Astrocyte of the hippocampus (primary cell): ENCODE results near the gene FGFBP1.
"Not testable (repeated sequence)": the region's sequence is repeated elsewhere in the genome, so short reads cannot be mapped to it uniquely, and the experiment has no call there.

ENCODE experiments used
- DNase-seq: peaks from one replicate; pipeline ENCODE4 v3.0.0; 2011; ENCODE audit warnings: low read depth, low spot score

The FGFBP1 gene

DNA sequence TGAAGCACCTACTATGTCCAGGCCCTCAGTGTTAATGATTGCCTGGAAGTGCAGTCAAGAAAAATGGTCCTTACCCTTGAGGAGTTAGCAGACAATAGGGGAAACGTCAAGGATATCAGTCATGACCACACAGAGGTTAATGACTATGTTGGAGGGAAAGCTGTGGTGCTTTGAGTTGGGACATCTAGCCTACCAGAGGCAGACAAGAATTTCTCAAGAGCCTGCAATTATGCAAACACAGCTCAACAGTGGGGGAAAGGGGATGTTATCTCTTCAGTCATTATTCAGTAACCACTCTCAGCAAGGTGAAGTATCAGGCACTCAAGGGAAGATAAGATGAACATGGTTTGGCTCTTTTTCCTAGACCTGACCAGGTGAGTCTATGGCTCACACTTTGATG, 7.0 kb upstream of the FGFBP1 start:
- DNase-seq: no peak

DNA sequence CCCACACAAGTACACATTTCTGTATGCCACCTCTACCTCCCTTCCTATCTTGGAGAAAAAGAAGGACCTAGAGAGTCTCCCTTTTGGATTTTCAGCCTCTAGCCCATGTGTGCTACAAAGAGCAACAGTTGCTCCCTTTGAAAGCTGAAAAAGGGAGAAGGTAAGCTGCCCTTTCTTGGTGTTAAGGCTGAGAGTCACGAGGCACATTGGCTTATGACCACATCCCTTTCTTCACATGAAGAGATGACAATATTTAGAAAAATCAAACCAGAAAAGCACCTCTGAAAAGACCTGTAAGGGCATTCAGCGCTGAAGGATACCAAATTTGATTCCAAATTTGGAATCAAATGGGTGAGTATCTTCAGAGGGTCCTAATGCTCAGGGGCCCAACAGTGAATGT, 6.4 kb upstream of the FGFBP1 start:
- DNase-seq: no peak

DNA sequence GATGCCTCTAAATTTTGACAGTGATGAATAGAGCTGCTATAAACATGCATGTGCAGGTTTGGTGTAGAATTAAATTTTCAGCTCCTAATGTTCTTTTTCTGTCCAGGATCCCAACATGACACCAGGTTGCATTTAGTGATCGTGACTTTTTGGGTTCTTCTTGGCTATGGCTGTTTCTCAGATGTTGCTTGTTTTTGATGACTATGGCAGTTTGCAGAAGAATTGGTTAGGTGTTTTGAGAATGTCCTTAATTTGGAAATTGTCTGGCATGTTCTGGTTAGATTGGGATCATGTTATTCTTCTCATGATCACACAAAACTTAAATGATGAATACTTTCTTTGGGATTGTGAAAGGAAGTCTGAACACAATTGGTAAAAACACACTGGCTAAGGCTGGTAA, 3.7 kb upstream of the FGFBP1 start:
- DNase-seq: no peak

DNA sequence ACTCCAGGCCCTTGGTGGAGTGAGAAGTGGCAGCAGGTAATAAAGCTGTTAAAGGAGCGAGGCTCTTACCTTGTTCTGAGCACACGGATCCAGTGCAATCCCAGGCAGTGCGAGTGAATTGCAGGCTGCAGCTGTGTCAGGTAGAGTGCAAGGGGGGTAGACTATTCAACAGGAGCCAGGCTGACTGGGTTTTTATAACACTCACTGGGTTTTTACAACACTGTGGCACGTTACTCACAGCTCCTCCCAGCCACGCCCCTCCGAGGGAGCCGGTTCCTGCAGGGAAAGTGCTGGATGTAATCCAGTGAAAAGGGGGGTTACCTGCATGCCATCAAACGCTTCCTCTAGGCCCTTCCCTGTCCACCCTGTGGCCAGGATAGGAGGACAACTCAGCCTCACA, 358 bp downstream of the FGFBP1 start:
- peak; percentile 29 for DNase-seq

DNA sequence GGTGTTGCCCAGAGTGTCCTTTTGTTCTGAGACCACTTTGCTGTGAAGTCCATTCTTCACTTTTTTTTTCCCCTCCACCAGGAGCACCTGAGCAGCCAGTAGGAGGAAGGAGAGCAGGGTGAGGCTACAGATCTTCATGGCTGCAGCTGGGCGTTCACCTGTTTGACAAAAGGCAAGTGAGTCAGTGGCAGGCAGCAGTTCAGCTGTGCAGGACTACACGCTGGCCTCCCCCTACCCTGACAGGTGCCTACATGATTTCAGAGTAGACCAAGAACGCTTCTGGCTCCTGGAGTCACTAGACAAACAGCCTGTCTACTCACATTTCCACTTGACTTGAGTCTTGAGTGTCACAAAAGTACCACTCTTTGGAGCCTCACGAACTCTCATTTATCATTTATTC, 2.0 kb downstream of the FGFBP1 start:
- no peak for DNase-seq

DNA sequence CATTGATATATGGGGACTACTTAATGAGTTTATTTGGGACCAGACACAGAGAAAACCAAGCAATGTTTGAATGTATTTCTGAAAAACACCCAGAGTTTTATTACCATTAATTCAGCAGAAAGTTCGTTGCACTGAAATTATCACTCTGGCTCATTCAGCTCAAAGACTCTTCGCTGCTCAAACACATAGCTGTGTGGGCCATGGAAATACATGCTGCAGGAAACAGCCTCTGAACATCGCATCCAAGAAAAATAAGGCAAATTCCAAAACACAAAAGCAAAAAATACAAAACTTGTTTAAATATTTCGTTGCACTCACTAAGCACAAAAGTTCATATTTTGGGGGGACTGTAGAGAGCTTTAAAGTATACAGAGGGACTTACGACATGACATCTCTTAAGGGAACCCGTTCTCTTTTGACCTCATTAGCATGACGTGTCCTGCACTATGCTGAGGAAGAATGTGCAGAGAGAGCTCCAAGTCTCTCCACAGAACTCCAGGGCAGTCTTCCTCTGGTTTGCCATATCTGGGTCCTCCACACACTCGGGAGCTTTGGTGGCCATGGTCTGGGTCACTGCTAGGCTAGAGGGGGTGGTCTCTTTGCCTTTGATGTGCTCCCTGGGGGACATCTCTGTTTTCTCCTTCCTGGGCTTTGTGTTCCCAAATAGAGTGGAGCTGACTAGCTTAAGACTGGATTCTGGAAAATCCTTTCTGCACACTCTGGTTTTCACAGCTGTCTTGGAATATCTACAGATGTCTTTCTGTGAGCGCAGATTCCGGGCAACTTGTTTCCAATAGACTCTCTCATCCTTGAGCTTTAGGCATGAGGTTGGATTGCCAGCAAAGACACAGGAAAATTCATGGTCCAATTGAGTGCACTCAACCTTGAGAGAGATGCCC, 2.8 kb downstream of the FGFBP1 start:
- no peak for DNase-seq

DNA sequence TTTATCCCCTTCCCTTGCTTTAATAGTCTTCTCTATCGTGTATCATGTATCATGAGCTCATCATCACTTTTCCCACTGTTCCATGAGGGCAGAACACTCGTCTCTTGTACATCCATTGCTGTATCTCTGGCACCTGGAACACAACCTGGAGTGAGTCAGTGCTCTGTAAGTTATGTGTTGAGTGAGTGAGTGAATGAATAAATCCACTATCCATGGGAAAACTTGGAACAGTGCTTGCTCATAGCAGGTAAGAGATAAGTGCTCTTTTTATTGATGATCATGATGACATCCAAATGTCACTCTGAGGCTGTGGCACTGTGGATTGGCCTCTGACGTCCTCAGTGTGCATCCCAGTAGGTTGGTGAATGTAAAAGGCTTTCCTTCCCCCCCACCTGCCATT, 4.3 kb downstream of the FGFBP1 start:
- no peak for DNase-seq

DNA sequence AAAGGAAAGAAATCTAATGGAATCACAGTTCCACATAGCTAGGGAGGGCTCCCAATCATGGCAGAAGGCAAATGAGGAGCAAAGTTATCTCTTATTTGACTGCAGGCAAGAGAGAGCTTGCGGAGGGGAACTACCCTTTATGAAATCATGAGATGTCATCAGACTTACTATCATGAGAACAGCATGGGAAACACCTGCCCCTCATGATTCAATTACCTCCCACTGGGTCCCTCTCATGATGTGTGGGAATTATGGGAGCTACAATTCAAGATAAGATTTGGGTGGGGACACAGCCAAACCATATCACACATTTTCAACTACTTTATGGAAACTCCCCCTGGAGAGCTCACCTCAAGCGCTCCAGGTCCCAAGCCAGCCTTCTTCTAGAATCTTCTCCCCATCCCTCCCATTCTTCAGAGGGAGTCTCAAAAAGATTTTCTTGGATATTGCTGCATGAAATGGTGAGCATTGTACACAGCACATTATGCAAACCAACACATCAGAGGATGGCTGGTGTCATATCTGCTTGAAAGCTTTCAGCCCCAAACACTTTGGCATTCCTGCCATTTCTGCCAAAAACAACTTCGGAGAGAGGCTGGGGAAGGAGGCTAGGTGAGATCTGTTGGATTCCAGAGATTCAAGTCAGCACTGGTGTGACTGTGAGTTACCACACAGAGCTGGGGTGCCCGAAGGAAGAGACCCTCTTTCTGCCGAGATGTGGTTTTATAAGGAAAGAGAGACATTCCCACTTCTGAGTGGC, 6.9 kb downstream of the FGFBP1 start:
- no peak for DNase-seq

DNA sequence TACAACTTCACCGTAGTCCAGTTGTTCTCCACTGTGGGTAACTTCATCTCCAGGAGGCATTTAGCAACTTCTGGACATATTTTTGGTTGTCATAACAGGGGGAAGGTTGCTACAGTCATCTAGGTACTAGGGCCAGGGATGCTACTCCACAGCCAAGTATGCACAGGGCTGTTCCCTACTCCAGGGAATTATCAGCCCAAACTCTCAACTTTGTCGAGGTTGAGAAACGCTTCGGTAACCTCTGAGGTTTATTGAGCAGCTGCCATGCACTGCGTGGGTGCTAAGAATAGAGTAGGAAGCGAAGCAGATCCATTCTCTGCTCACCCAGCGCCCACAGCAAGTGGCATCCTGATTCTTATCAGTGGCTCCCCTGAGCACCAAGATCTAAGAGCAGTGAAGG, 8.2 kb downstream of the FGFBP1 start:
- DNase-seq: no peak

DNA sequence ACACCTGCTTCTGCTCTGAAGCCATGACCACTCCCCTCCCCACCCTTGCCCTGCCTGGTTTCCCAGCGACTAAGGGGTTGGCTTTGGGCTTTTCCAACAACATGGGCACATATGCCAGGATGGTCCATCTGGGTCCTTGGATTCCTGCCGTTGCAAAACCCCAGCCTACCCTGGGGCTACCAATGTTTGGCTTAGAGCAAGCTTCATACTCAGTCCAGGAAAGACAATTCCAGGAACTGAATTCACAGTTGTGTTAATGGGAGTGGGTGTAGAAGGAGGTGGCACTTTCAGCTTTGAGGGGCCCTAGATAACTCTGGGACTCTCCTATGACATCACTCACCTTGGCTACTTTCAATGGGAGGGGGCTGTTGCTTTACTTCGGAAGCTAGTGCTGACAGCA, 9.0 kb downstream of the FGFBP1 start:
- no peak for DNase-seq

DNA sequence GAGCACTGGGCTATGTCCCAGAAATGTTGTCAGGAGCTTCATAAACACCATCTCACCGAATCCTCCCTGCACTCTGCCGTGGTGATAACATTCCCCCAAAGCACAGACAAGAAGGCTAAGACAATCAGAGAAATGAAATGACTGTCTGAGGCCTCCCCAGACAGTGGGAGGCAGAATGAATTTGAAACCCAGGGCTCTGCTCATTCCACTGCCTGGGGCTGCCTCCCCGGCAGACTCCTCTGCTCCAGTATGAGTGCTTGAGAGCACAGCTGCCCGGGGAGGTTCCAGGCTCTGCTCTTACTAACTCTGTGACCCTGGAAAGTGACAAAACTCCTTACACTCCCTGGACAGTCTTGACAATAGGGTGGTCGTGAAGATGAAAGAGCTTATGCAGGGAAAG, 9.7 kb downstream of the FGFBP1 start:
- DNase-seq: no peak

DNA sequence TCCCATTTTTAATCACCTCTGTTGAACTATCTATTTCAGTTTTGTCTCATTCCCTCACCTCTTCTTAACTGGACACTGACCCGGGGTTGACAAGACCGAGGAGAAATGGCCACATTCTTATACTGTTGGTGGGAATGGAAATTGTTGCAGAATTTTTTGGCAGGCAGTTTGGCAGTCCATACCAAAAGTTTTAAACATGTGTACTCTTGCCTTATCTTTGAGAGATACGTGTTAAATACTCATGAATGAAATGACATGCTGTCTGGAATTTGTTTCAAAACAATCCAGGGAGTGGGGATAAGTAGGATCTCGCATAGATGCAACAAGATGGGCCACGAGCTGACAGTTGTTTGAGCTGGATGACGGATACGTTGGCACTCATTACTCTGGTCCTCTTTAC, 12.1 kb downstream of the FGFBP1 start:
- no peak for DNase-seq

DNA sequence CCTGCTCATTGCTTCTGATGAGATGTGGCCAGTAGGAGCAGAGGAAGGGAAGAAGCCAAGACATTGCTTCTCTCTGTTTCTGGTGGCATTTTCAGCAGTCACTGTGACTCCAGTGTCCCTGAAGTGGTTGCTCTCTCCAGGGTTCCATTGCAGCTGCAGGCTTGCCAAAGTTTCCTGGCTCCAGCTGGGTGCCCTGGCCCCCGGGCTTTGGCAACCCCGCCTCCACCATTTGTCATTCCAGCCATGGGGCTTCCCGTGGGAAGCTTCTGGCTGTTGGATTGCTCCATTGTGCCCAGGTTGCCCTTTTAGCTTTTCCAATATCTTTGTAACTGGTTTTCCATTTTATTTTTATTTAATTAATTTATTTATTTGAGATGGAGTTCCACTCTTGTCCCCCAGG, 12.7 kb downstream of the FGFBP1 start:
- DNase-seq: no peak

DNA sequence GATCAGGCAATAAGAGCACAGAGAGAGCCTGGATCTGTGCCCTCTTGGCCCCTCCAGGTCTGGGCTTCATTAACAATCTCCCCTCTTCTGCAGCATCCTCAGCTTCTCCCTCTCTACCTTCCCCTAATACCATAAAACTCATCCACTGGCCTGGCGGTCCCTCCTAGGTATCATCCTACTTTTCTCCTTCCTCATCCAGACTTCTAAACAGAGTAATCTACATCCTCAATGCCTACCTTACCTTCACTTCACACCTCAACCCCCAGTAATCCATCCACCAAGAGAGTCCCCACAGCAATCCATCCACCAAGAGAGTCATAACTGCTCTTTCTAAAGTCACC, 17.0 kb downstream of the FGFBP1 start:
- no peak for DNase-seq

DNA sequence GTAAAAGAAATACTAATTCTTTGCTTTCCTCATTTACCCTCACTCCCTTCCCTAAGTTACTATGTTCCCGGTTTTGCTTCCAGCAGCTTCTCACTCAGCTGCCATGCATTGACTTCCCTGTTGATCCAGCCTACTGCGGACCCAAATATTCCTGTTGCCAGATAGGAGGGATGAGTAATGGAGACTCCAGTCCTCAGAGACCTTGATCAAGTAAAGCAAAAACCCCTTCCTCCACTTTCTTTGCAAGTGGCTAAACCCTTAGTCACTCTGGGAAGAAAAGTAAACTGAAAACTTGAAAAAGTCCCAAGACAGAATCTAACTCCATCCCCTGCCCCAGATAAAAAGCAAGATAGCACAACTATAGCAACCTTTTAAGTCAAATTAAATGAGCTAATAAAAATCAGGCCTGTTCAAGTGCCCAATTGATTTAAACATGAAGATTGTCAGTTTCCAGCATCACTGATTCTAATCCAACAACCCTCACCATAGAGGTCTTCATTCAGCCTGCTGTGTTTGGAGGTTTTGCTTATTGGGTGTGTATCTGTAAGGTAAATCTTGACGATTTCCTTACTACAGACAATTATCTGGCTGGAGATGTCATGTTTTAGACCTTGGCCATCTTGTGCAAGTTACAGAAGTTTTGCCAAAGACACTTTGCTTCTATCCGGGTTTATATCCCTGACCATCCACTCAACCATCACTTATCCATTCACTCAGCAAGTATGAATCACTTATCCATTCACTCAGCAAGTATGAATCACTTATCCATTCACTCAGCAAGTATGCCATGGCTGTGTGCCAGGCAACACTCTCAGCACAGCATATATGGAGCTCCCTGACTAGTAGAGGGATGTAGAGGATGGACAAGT, 17.6 kb downstream of the FGFBP1 start:
- peak; percentile 98 for DNase-seq

DNA sequence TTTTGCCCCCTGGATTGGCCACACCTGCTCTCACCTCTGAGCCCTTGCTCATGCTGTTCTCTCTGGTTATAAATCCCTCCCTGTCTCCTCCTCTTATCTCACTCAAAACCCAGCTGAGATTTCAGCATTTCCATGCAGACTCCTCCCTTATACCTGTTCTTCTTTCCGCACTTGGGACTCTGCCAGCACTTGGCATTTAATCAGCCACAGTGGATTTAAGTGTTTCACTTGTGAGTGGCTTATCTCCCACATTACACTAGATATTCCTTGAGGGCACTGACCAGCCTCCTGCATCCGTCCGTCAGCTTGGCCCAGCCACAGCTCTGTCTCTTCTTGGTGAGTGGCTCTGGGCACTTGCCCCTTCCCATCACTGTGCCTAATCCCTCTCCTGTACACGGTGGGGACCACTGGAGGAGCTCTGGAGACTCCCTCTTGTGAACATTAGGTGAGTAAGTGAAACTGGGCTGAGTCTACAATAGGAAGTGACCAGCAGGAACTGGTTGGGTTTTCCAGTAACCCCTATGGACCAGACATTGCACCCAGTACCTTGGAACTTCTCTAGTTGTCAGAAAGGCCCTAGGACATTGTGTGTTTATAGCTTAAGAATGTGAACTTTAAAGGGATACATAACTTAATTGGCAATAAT, 19.9 kb downstream of the FGFBP1 start:
- DNase-seq: no peak

DNA sequence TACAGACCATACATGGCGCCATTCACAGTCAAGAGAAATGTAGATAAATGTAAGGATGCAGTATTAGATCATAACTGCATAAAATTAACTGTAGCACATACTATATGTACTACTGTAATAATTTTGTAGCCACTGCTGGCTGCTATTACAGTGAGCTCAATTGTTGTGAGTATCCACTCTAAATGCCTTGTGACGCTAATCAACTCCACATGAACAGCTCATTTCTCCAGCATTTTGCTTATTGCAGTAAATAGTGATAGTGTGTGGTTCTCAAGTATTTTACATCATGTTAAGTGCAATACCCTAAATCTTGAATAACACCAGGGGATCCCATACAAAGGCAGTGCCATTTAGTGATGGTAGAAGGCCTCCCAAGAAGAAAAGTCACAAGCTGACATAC, 21.2 kb downstream of the FGFBP1 start:
- DNase-seq: no peak

DNA sequence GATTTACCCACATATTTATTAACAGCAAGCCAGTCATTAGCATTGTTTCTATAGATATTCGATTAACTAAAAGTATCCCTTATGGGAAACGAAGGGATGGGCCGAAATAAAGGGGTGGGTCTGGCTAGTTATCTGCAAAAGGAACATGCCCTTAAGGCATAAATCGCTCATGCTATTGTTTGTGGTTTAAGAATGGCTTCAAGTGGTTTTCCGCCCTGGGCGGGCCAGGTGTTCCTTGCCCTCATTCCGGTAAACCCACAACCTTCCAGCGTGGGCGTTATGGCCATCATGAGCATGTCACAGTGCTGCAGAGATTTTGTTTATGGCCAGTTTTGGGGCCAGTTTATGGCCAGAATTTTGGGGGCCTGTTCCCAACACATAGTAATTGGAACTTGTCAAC, 22.2 kb downstream of the FGFBP1 start:
- DNase-seq: not testable (repeated sequence)

DNA sequence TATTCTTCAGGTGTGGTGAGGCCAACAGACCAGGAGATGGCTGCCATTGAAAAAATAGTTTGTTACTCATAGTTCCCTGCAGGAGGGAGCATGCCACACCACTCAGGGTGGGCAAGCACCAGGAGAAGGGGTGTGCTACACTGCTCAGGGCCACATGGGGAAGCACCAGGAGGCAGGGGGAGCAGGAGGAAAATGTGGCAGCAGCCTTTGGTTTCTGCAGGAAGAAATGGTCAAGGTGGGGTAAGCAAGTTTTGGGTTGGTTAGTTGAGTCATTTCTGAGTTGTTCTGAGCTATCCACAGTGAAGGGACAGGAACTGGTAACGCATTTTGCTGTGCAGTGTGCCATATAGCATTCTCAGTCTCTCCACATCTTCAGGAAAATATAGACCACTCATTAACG, 23.8 kb downstream of the FGFBP1 start:
- no peak for DNase-seq

DNA sequence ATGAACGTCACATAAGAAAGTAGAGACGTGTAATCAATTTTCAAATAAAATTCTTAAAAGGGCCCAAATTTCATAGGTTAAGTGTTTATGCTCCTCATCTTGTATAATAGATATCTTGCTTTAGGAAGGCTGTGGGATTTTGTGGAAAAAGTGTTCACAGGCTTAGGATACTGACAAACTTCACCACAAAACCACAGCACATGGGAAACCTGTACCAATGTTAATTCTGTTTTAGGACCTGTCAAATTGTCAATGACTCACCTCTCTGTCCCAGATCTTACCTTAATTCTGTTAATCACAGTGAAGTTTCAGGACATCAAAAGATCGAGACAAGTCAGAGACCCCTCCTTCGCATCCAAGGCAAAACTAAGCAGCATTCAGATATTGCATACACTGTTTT, 24.2 kb downstream of the FGFBP1 start:
- DNase-seq: peak; percentile 80

DNA sequence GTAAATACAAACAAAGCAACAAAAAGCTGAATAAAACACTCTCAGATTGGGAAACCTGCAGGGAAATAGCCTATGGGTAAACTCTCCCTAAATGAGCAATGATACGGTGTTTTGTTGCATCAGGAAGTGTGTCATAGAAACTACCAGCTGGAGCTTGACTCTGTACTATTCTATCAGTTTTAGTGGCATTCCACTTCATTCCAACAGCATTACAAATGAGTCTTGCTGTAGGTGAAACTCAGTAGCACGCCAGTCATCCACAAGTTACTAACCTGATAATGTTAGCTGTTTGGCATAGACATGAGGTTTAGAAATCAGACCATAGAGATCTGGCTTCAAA, 24.9 kb downstream of the FGFBP1 start:
- DNase-seq: peak; percentile 94
